ENCODE results near the gene SLC9A7.

- TF ChIP-seq CTCF (conservative IDR thresholded peaks at IDR 0.05; ENCODE audit: low read length), result no peak
- no peak for TF ChIP-seq EZH2phosphoT487 (IDR thresholded peaks at IDR 0.05; ENCODE audit: borderline replicate concordance)
These were observed 42.9 kb downstream of the SLC9A7 start for GRCh38 chrX:46715997-46716396.

Measured in Loucy (cell line).